Measurements from ENCODE around the gene SYT17. TPM values are rescaled to one million over a fixed set of nuclear protein-coding genes. Genes with fewer than 3 reads are reported as not detected.
A peak's percentile ranks its signal among the peaks of the same experiment; 100 is the strongest.

SYT17 gene
- total and polyA plus RNA-seq, 8 donors, result 2.0 to 11.4 (median 2.7) TPM

DNA sequence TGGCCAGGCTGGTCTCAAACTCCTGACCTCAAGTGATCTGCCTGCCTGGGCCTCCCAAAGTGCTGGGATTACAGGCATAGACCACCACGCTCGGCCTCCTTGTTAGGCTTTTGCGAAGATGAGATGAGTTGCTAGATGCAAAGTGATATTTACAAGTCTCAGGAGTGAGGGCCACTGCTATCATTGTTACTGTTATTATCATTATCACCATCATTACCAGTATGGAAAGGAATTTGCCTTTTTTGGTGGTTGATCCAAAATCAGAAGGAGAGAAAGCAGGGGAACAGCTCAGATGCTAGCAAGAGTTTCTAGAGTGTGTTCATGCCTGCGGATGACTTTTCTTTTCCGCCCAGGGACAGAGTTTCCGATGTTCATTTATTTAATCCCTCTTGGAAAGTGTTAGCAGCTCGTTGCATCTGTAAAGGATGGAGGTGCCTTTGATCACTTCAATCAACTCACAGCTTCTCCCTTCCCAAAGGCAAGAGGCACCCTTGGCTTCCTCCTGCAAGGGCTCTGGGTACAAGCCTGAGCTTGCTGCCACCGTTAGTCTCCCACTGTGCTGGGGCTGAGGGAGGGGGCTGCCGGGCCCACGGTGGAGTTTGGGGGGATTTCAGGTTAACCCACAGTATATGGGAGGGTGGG is 32.7 kb upstream of the SYT17 start:
- ATAC-seq, result no peak
- H3K36me3 ChIP-seq, result no peaks in the 10 kb centered on the region

DNA sequence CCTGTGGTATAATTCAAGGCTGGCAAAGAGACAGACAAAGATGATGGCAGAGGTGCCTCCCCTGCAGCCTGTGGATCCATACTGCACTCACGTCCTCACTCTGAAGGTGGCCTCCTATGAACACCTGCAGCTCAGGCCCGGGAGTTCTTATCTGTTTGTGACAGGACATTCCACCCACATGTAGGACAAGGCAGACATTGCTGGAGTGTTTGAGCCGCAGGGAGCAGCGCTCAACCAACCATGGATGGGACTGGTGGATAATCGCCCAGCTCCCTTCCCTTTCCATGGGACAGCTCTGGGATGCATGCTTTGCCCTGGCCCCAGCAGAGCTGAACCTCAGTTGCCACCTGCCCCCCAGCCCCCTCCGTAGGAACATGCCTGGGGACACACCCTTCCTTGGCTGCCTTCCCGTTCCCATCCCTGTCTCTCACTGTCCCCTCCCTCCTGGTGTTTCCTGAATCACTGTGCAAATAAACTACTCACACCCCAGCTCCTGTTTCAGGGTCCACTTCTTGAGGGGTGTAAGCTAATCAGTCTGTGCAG is 32.1 kb upstream of the SYT17 start:
- DNase-seq (no peak), FAIRE-seq (no peak)

More for the DNA sequence above, 32.7 kb upstream of the SYT17 start:
- H3K27ac ChIP-seq, result no peak overlapping the region
- 72% methylated on average over 10 of the region's 10 CpGs for WGBS, 2 donors
- TF ChIP-seq, protein P1, sequence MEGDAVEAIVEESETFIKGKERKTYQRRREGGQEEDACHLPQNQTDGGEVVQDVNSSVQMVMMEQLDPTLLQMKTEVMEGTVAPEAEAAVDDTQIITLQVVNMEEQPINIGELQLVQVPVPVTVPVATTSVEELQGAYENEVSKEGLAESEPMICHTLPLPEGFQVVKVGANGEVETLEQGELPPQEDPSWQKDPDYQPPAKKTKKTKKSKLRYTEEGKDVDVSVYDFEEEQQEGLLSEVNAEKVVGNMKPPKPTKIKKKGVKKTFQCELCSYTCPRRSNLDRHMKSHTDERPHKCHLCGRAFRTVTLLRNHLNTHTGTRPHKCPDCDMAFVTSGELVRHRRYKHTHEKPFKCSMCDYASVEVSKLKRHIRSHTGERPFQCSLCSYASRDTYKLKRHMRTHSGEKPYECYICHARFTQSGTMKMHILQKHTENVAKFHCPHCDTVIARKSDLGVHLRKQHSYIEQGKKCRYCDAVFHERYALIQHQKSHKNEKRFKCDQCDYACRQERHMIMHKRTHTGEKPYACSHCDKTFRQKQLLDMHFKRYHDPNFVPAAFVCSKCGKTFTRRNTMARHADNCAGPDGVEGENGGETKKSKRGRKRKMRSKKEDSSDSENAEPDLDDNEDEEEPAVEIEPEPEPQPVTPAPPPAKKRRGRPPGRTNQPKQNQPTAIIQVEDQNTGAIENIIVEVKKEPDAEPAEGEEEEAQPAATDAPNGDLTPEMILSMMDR (IDR thresholded peaks at IDR 0.05), result no peak
- DNase-seq (no peak), FAIRE-seq (no peak)
- H3K4me3 ChIP-seq, result no peak overlapping the region
- H3K9me3 ChIP-seq, result no peaks in the 10 kb centered on the region
- intact Hi-C loops (cut with DNase I), result no loop called here
- no peaks in the 10 kb centered on the region for H3K4me1 ChIP-seq
- H3K27me3 ChIP-seq, result no peaks in the 10 kb centered on the region

DNA sequence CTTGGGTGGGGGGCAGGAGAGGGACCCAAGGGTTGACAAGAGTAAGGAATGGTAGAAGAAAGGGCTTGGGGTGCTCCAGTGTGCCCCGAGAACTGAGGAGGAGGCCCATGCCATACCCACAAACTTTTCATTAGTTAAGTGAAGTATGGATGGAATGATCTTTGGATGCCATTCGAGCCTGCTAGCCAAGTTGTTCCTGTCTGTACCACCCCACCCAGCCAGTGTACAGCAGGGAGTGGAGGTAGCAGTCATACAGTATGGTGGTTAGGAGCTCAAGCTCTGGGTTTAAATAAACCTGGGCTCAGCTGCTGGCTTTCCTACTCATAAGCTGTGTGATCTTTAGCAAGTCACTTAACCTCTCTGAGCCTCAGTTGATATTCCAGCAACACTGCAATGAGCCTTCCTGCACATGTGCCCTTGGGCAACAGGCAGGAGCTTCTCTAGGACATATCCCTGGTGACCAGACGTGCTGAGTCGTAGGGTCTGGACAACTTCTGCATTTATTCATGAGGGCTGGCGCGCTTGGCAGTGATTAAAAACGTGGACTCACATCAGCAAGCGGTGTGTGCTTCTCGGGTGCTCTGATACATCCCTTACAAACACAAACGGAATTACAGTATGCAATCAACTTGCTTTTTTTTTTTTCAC is 31.4 kb upstream of the SYT17 start:
- Histone ChIP-seq H3K9me3 (no peaks in the 10 kb centered on the region), H3K27me3 (no peaks in the 10 kb centered on the region), H3K4me1 (no peaks in the 10 kb centered on the region), H3K36me3 (no peaks in the 10 kb centered on the region), H3K4me3 (no peak overlapping the region), H3K27ac (no peak overlapping the region)
- FAIRE-seq, result no peak
- peak in 2 of 4 donors; percentile 51 to 70 for ATAC-seq
- WGBS, 2 donors, result 54 to 62% methylated on average over 10 of the region's 10 CpGs
- intact Hi-C loops (cut with DNase I), result no loop called here
- TF ChIP-seq, protein P1 (IDR thresholded peaks at IDR 0.05), result no peak
- DNase-seq, result no peak

More for the DNA sequence above, 32.1 kb upstream of the SYT17 start:
- H3K27ac ChIP-seq, result no peak overlapping the region
- H3K4me1 ChIP-seq, result no peaks in the 10 kb centered on the region
- 35 to 43% methylated on average over 7 of the region's 7 CpGs for WGBS, 2 donors
- no peaks in the 10 kb centered on the region for H3K36me3 ChIP-seq
- no peaks in the 10 kb centered on the region for H3K9me3 ChIP-seq
- H3K27me3 ChIP-seq, result no peaks in the 10 kb centered on the region
- intact Hi-C loops (cut with DNase I), result no loop called here
- H3K4me3 ChIP-seq, result no peak overlapping the region
- peak in 2 of 4 donors; percentile 14 to 25 for ATAC-seq
- TF ChIP-seq, protein P1 (IDR thresholded peaks at IDR 0.05), result no peak

DNA sequence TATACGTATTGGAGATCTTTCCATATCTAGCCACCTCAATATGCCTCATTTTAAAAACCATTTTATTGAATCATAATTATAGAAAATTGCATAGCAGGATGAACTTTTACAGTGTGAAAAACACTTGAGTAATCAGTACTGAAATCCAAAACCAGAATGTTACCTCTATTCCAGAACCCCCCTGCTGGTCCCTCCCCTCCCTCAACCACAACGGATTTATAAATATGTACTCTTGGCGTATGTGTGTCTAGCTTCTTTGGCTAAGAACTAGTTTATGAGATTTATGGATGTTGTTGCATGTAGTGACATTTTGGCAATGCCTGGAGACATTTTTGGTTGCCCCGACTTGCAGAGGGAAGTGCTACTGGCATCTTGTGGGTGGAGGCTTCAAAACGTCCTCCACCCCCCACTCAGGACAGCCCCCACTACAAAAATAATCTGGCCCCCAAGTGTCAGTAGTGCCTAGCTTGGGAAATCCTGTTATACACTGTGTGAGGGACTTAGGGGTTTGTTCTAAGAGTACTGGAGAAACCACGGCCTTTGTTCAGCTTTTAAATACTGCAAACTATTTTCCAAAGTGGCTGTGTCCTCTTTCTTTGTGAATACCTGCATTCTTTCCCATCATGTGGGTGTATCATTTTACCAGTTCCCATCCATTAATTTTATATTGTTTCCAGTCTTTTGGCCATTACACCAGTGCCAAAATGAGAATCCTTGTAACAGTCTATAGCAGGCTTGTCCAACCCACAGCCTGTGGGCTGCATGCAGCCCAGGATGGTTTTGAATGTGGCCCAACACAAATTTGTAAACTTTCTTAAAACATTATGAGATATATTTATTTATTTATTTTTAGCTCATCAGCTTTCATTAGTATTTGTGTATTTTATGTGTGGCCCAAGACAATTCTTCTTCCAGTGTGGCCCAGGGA is 30.6 kb upstream of the SYT17 start:
- FAIRE-seq (no peak), ATAC-seq (no peak), DNase-seq (no peak)
- TF ChIP-seq, protein P1 (IDR thresholded peaks at IDR 0.05), result no peak
- intact Hi-C loops (cut with DNase I), result no loop called here
- Histone ChIP-seq H3K9me3 (no peaks in the 10 kb centered on the region), H3K36me3 (no peaks in the 10 kb centered on the region), H3K4me1 (no peaks in the 10 kb centered on the region), H3K4me3 (no peak overlapping the region), H3K27me3 (no peaks in the 10 kb centered on the region), H3K27ac (no peak overlapping the region)
- 65 to 66% methylated on average over 6 of the region's 6 CpGs for WGBS, 2 donors

Measured in pancreas (tissue), 10 donors.